Activated CD4-positive, alpha-beta T cell treated with anti-CD3 and anti-CD28 coated beads, Interleukin-2, Interleukin-6, amounts not matched to agents 100 ng/mL and 50 ng/mL, durations not matched to agents 16 hours and 8 hours (primary cell): ENCODE results near the gene RETREG1.
A peak's percentile ranks its signal among the peaks of the same experiment; 100 is the strongest.

Source experiments
- DNase-seq: peaks from one replicate; pipeline ENCODE4 v3.0.0-alpha.2; 2020

RETREG1 gene

DNA sequence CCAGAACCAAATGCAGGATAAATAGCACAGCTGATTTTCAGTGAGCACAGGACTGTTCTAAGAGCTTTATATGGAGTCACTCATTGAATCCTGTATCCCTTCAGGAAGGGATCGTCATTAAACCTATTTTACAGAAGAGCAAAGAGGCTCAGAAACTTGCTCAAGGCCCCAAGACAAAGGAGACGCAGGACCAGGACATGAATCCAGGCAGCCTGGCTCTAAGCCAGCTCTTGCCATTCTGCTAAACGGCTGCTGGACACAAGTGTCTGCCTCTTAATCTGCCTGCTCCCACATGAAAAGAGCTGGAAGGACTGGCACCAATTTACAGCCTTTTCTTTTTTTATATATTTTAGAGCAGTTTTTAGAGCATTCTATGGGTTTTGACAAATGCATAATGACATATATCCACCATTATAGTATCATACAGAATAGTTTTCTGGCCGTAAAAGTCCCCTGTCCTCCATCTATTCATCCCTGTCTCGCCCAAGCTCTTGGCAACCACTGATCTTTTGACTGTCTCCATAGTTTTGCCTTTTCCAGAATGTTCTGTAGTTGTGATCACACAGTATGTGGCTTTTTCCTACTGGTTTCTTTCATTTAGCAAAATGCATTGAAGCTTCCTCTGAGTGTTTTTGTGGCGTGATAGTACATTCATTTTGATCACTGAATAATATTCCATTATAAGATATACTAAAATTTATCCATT lies 37.5 kb downstream of the RETREG1 start:
- no peak for DNase-seq

DNA sequence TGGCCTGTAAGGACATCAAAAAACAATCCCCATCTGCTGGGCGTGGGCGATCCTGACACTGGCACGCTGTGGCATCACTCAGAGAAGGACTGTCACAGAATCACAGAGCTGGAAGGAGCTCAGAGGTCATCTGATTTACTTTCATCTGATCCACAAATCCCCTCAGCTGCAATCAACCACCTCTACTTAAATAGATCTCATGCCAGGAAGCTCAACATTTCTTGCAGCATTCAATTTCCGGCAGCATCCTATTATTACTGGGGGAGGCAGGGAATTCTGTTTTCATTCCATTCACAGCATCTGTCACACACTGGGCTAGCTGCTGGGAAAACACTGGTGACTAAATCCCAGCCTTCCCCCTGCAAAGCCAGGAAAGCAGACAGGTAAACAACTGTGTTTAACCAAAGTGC lies 38.3 kb downstream of the RETREG1 start:
- DNase-seq: no peak

DNA sequence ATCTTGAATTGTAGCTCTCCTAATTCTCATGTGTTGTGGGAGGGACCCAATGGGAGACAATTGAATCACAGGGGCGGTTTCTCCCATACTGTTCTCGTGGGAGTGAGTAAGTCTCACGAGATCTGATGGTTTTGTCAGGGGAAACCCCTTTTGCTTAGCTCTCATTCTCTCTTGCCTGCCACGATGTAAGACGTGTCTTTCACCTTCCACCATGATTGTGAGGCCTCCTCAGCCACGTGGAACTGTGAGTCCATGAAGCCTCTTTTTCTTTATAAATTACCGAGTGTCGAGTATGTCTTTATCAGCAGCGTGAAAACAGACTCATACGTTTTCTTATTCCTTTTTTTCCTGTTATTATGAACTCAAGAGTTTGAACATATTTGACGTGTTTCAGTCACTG lies 39.1 kb downstream of the RETREG1 start:
- peak; percentile 2 for DNase-seq

DNA sequence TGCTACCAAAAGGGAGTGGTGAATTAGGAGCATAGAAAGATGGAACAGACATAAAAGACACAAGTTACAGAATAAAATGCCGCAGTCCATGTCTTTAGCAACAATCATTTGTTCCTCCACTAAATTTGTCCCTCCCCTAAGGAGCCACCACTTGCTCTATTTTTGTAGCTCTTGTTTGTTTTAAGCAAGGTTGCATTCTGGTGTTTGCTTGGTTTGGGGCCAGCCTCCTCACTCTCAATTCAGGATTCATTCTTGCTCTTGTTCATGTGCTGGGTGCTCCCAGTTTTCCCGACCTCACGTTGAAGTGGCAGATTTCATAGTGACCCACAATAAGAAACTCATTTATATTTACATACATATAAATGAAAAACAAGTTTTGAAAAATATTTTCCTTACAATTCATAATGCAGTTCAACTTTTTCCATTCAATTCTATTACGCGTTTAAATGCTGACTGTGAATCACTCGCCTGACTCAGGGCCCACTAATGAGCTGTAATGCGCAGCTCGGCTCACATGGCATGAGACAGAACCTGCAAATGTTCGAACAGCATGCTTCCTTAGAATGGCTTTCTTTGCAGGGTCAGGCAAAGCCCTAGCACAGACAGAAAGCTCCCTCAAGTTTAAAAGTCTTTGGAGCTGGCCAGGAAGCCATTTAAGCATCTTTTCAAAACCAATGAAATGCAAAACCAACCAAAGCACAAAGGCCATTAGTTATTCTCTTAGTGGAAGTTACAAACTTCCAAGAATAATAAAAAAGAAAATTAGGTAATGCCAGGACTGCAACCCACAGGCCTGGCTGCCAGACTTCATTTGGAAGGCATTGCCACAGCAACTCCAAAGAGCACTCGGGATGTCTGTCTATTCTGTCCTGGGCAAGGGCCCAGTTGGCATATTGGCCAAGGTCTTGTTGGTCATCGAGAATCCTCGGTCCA lies 41.7 kb downstream of the RETREG1 start:
- DNase-seq: no peak

DNA sequence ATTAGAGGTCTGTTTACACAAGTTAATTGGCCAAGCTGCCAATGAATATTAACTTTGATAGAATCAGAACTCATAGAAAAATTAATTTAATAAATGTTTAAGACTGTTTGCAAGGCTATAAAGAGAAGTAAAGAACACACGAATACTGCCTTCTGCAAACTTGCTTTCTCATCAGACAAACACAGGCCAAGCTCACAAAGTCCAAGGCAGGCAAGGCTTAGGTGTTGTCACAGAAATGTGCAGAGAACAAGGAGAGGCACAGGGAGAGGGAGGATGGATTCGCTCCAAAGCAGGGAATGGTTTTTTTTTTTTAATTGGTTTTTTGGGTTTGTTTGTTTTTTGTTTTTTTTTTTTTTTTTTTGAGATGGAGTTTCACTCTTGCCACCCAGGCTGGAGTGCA lies 43.4 kb downstream of the RETREG1 start:
- no peak for DNase-seq

DNA sequence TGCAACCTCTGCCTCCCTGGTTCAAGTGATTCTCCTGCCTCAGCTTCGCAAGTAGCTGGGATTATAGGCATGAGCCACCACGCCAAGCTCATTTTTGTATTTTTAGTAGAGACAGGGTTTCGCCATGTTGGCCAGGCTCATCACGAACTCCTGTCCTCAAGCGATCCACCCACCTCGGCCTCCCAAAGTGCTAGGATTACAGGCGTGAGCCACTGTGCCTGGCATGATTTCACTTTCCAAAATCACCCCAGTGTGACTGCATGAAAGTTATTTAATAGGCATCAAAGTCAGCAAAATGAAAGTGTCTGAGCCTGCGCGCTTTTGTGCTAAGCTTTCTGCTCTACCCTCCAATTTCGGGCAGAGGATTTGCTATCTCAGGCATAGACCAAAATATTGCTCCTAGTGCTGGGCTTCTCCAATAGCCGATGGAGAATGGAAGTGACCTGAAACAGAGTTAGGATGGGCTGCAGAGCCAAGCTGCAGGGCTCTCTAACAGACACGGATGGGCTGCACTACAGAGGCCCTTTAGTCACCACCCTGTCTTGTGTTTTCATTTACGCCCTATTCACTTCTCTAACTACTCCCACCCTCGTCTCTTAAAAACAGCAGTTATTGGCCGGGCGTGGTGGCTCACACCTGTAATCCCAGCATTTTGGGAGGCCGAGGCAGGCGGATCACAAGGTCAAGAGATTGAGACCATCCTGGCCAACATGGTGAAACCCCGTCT lies 44.3 kb downstream of the RETREG1 start:
- no peak for DNase-seq

DNA sequence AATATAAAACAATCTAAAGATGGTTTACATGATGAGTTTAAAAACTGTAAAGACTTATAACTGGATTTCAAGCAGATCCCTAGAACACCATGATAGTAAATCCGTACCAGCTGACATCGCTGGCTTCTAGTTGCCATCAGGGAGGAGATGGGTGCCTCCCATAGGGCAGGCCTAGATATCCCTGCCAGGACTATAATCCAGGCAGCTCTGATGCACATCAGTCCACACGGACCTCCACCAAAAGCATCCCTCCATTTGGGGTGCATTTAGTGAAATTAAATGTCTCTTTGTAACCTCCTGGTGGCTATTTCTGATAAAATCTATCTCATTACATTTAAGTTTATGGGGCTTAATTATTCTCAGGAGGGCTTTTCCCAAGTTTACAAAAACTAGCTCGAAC lies 45.8 kb downstream of the RETREG1 start:
- DNase-seq: no peak

DNA sequence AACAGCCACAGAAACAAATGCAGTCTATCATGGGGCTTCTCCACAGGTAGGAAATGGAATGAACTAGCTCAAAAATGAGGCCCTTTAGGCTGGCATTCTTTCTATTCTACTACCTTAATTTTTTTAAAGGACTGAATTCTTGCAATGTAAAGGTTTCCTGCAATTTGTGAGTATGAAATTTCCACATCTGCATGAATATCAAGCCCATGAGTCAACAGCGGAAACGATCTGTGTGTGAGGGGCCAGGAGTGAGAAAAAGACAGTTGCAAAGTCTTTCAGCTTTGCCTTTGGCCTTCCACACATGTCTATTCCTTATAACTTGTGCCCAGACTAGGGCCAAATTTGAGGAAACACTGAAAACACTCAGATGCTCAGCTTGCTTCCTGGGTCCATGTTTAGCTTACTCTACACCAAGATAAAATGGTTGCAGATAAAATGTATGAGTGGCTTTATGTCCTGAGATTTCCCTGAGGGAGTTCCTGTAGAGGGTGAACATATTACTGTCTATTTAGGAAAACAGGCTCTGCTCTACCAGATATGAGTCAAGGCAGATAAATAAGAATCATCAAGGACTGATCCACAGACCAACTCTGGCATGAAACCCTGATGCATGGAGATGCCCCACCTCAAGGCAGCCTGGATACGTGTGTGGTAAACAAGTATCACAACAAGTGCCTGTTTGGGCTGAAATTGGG lies 46.5 kb downstream of the RETREG1 start:
- DNase-seq: no peak

DNA sequence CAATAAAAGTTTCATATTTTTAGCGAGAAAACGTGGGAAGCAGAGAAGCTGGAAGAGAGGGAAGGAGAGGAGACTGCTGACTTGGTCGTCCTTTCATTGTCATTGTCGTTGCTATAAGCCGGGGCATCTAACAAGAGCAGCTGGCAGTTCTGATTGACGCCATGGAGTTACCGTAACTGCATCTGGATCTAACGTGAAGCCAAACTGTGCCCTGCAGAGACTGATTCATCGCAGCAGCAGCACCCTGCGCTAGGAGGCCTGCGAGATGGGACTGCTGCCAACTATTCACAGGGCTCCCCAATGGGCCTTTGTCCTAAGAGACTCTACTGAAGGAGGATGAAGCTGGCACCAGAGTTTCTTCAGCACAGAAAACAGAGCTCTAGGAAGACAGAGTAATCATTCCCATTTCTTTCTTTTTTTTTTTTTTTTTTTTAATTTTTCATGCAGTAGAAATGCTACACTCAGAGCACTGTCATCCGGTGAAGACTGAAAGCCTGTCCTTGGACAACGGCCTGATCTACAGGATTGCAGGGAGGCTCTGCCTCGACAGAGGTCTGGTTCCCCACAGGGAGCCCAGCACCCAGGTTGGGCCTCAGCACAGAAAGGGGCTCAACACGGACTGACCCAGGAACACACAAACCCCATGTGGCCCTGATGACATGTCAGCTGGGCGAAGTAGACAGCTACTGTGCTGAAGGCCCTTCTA lies 47.8 kb downstream of the RETREG1 start:
- no peak for DNase-seq

DNA sequence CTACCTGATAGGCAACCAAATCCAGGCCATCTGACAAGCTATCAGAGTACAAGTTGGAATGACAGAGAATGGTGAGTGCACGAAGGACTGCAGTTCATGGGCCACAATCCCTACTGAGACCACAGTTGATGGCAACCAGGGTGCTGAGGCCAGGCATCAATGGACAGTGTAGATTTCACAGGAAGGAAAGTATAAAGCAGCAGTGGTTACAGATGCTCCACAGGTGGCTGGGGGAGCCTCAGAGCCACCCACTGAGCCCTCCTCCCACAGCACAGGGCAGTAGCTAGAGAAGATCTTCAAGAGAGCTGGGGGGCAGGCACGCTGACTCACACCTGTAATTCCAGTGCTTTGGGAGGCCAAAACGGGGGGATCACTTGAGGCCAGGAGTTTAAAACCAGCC lies 49.4 kb downstream of the RETREG1 start:
- no peak for DNase-seq

DNA sequence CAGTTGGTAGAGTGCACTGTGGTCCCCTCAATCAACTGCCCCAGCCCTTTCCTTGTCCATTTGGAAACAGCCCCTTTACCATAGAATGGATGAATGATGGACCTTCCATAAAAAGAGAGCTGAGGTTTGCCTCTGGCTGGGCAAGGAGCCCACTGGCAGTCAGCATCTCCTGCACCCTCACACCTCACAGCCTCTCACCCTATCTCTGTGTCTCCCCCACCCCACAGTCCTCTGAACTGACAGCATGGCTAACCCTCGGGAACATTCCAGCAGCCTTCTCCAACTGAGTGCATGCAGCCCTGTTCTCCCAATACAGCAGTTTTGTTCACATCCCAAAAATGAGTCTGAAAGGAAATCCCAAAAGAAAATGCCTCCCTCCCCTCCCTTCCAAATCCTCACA lies 51.7 kb downstream of the RETREG1 start:
- DNase-seq: no peak

DNA sequence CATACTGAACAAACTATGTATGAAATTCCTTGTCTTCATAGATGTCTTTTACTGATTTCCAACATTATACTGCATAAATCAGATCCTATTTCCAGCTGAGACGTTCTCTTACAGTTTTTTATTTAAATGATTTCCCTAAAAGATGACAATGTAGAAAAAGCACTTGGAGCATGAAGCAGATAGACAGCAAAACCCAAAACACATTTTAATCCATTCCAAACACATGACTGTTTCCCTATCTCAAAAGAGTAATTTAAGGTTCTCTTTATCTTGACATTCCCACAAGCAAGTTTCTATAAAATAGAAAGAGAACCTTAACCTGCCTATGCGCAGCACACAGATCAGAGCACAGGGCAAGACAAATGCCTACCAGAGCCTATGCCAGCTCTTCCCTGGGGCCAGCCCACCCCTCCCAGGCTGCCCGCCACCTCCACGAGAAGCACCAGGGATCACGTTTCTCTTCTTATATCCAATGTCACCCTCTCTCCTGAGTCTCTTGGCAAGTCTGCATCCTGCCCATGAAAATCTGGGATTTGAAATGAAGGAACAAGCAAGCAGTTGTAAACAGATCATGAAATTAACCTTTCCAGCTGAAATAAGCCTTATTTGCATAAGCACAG lies 52.4 kb downstream of the RETREG1 start:
- no peak for DNase-seq

DNA sequence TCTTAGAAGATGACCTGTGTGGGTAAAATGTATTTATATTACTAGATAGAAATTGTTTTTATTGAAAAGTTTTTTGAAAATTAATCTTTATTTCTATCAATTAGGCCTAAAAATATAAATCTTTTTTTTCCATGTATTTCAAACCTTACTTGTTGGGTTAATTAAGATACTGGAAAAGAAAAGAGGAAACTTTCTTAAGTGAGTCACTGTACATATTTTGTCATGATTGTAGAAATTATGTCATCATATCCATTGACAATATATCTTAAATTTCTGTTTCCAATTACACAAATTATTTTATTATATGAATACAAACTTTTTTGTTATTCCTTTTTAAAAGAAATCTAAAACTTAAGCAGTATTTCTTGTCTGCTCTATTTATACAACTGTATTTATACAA lies 53.1 kb downstream of the RETREG1 start:
- DNase-seq: no peak

DNA sequence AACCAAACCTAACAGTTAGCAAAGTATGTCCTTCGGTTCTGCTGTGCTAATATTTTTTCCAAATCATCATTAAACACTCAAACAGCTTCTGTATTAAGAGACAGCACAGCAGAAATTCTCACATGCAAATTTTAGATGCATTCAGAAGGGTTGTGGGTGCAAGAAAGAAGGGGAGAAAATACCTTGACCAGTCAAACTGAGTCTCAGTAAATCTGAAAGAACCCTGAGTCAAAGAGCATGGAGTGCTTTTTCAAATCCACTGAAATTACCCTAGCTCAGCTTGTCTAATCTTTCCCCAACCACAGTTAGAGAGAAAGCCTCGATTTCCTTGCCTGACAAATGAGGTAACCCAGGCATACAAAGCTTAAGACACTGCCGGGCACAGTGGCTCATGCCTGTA lies 55.1 kb downstream of the RETREG1 start:
- DNase-seq: no peak

DNA sequence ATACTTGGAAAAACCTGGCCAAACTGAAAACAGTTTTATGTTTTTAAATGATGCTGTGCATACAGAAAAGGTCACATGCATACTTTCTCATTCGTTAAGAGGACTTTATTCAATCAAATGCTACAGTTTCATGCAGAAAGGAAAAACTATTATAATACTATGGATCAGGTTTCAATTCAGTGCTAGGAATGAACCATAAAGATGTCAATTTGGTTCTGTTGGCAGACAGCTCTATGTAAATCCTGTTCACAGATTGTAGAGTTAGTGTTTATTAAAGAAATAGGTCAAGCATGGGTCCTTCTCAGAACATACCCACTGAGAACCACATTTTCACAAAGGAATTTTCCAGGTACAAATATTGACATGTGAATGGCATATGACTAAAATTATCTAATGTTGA lies 57.1 kb downstream of the RETREG1 start:
- no peak for DNase-seq

DNA sequence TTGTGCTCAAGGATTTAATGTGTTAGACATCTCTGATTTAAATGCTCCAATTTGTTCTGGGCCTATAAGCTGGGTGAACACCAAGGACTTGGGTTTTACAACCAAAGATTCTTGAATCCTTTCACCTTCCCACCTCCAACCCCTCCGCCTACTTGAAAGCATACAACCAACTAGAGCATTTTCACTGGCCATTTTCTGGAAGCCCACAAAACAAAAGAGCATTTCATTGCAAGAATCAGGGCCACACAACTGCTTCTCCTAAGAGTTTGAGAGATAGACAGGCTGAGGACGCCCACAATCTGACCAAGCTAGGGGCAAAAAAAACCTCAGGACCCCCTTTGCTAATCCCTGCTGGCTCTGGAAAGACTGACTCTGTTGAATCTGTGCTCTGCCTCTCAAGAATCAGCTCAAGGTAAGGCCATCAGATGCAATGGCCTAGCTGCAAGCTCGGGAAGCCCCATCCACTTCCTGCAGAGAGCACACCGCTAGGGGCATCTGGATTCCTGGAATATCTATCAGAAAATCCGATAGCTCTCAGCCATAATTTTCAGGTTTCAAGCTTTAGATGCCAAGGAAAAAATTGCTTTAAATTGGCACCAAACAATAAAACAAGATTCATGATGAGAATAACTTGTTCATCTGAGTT lies 57.7 kb downstream of the RETREG1 start:
- no peak for DNase-seq

DNA sequence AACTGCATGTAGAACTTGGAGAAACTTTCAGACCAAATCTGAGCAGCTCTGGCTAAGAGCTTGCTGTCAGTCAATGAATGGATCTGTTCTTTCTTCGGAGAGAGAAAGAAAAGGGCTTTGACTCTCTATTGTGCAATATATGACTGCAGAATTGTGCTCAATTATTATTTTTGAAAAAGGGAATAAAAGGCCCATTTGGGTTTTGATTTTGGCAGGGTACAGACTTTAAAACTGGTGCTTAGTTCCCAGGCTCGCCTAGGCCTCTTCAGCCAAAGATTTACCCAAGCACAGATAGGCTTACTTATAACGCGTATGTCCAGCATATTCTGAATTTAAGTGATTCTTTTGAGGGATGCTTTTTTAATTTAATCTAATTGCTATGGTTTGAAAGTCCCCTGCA lies 59.3 kb downstream of the RETREG1 start:
- DNase-seq: no peak

DNA sequence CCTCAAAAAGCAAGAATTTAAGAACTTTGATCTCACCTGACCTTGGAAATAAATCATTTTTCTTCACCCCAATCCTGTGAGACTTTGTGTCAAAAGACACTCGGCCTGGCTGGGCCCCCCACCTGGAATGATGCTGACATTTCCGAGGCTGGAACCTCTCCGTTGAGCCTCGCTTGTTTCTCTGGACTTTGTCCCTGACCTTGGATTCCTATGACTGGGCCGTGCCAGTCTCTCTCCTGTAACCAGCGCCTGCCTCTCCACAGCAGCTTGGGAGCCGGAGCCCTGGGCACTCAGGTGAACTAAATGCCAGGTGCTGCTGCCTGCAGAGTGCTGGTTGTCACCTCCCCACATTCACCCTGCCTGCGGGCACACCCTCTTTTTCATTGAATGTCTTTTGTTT lies 62.7 kb downstream of the RETREG1 start:
- DNase-seq: no peak

DNA sequence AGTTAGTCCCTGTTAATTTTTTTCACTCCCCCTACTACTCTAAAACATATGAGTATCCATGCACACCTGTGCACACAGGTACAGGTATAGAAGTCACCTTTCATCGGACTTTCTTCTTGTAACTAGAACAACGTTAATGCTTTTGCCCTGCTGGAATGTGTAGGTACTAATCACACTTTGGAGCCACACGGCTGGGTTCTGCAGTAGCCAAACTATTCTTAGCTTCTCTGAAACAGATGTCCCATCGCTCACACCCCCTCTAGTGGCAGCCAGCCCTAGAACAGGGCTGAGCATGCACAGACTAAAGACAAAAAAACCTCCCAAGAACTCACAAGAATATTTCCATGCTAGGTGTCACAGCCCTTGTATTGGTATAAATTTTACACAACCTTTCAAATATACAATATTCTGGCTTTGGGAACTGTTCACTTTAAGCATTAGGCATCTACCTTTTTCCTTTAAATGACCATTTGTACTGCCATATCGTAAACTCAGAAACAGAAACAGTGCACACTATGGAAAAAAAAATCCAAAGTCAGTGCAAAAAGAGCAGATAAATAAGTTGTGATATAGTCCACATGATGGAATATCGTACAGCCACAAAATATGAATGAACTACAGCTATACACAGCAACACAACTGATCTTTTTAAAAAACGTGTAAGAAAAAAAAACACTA lies 64.0 kb downstream of the RETREG1 start:
- DNase-seq: peak; percentile 50

DNA sequence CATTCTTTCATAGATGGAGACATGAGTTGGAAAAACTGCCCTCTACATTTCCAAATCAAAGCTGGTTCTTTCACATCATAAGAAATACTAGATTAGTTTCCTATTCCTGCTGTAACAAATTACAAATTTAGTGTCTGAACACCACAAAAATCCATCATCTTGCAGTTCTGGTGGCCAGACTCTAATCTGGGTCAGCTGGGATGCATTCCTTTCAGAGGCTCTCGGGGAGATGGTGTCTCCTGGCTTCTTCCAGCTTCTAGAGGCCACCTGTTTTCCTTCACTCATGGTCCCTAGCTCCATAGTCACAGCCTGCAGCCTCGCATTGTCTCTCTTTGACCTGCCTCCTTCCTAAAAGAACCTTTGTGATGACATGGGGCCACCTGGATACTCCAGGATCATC lies 65.2 kb downstream of the RETREG1 start:
- no peak for DNase-seq
